Frontal cortex (tissue), 4 donors: Measurements from ENCODE around the gene PIK3R5. TPM values are rescaled to one million over a fixed set of nuclear protein-coding genes. Genes with fewer than 3 reads are reported as not detected.
"Not testable (repeated sequence)": the region's sequence is repeated elsewhere in the genome, so short reads cannot be mapped to it uniquely, and the experiment has no call there.

ENCODE experiments used
- DNase-seq, 2 donors: peaks; one replicate each; pipeline ENCODE4 v3.0.0; 2012; ENCODE audit warnings: low spot score in 2 of 2
- FAIRE-seq: peaks from 2 replicates; lab custom pipeline; 2012; peaks lifted over from hg19 to GRCh38; lab: Jason Lieb, UNC
- total RNA-seq: library from RNA; depleted of rRNA; stranded (reverse); fragments of >200 nt; gene quantifications from one replicate; pipeline ENCODE4 v1.2.3, GENCODE V29; 2014
- donor health status: control.
- donor health status: control.
- donor health status: control.

Gene PIK3R5
- total RNA-seq, 1 donor from 2014 or later, result 0.41 TPM

DNA sequence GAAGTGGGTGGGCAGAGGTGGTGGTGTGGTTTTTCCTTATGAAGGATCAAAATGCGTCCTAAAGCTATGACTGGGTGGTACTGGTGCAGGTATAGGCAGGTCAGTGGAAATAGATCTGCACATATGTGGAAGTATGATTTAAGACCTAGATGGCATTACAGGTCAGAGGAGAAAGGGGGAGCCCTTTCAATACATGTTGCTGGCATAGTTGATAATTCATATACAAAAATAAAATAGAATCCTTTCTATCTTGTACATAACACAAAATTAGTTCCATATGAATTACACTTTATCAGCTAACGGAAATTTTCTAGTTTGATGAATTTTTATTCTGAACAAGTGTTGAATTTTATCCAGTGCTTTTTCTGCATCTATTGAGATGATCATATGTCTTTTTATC, 20.8 kb upstream of the PIK3R5 start:
- no peak for DNase-seq
- FAIRE-seq, result no peak

DNA sequence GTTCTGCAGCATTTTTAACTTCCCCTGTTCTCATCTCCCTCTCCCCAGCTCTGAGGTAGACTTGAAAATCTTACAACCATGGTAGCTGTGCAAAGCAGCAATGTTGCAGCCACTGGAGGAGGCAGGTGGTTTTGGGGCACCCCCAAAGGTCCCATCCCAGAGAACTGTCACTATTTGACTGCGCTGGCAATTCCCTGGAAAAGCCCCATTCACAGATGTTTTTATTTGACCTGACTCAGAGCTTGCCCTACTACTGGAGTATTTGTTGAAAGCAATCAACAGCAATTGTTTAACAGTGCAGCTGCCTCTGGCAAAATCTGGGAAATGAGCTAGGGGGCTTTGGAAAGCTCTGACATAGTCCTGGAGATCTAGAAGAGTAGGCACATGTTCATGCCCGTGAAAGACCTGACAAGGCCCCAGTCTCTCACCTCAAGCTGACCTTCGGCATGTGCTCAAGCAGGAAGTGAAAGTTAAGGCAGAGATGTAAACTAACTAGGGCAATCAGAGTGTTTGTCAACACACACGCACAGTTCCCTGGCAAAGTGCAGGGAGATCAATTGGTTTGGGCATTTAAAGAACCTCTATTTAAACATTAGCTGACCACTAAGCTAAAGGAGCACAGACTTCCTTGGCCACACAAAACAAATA, 19.7 kb upstream of the PIK3R5 start:
- FAIRE-seq (no peak), DNase-seq (no peak)

DNA sequence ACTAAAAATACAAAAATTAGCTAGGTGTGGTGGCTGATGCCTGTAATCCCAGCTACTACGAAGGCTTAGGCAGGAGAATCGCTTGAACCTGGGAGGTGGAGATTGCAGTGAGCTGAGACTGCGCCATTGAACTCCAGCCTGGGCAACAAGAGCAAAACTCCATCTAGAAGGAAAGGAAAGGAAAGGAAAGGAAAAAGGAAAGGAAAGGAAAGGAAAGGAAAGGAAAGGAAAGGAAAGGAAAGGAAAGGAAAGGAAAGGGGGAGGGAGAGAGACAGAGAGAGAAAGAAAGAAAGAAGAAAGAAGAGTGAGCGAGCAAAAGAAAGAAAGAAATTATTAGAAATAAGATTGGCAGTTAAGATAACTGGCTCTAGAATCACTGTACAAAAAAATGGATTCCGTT, 18.7 kb upstream of the PIK3R5 start:
- DNase-seq, FAIRE-seq: not testable (repeated sequence)

DNA sequence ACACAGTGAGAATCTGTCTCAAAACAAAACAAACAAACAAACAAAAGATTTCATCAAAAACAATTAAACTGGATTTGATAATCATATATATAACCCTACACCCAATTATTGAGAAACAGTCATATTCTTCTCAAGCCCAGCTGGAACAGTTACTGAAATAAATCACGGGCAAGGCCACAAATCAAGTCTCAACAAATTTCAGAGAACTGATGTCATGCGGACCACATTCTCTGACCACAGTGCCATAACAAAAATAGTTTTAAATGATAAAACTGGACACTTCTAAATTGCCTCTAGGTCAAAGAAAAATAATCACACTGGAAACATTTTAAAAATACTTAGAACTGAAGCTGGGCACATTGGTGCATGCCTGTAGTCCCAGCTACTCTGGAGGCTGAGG, 15.9 kb upstream of the PIK3R5 start:
- FAIRE-seq, result no peak
- DNase-seq, result no peak

DNA sequence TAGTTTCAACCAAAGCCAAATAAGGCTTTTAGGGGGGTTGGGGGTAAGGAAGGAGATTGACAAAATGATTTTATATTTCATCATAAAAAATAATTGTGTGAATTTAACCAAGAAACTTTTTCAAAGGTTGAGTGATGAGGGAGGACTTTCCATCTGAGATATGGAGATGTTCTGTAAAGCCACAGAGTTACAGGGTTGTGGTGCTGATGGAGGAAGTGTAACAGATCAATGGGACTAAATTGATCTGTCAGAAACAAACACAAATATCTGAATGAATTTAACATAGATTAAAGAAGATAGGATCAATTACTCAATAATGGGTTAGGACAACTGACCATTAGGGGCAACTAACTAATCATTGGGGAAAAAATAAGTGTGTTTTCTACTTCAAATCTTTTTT, 14.2 kb upstream of the PIK3R5 start:
- no peak for DNase-seq
- no peak for FAIRE-seq

DNA sequence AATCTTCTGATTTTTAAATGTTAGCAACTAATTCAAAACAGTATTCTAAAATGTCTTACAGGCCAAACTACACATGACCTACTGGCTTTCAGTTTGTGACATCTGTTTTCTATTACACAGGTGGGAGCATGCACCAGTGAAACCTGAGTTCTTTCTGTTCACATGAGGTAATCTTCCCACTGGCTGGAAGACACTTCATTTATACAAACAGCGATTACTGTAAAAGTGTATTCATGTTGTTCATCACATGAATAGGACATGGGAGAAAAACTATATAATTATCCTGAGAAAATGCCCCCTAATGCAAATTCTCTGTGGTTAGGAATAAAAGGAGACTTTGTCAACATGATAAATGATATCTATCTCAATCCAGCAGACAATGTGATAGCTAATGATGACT, 11.1 kb upstream of the PIK3R5 start:
- FAIRE-seq (no peak), DNase-seq (no peak)

DNA sequence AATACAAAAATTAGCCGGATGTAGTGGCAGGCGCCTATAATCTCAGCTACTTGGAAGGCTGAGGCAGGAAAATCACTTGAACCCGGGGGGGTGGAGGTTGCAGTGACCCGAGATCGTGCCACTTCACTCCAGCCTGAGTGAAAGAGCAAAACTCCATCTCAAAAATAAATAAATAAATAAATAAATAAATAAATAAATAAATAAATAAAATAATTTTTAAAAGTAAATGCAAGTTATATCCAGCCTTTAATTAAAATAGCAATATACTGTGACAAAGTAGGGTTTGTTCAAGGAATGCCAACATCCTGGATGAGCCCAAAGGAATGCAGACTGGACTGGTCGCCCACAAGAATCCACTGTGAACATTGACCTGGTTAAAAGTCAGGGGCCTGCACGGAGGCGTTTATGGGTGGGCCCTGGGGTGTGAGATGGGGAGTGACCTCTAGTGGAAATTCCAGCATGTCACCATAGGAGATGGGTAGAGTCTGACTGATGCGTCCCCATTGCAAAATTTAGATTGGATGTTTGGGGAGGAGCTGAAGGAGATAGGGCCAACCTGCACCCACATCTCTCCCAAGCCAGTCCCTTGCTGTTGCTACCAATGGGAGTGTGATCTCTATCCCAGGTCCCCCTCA, 9.7 kb upstream of the PIK3R5 start:
- FAIRE-seq (no peak), DNase-seq (no peak)

DNA sequence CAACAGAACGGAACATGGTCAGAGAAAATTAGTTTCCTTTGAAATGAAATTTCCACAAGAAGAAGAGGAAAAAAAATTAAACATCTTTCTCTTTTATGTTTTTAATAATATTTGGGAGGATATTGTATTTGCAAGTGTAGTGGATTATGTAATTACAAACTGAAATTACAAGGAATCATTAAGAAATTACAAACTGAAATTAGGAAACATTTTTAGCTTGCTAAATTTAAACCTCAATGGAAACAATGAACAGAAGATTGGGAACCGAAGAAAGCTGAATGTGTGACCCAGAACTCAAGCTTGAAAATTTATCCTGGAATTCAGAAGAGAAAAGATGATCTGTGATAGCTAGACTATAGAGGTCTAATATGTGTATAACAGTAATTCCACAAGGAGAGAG, 4.4 kb upstream of the PIK3R5 start:
- FAIRE-seq (no peak), DNase-seq (no peak)

DNA sequence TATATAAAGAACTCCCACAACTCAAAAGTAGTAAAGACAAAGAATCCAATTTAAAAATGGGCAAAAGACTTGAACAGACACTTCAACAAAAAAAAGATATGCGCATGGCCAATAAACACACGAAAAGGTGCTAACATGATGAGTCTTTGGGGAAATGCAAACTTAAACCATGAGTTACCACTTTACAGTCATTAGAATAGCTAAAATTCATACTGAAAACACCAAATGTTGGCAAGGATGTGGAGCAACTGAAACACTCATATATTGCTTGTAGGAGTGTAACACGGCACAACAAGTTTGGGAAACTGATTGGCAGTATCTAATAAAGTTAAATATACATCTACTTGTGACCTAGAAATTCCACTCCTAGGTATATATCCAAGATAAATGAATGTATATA, 3.0 kb upstream of the PIK3R5 start:
- FAIRE-seq (no peak), DNase-seq (no peak)

DNA sequence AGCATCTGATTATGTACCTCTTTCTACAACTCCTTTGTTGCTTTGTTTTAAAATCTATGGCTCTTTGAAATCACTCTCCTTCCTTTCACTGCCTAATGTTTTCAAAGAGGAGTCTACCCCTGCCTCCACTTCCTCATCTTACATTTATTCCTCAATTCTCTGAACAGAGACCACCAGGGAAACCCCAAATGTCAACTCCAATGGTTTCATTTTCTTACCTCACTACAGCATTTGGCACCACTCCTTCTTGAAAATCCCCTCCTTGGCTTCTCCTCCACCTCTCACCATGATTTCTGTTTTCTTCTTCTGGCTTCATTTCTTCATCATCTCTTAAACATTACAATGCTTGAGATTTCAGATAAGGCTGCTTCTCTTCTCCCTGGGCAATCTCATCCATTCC, 2.4 kb upstream of the PIK3R5 start:
- no peak for FAIRE-seq
- DNase-seq, result no peak

DNA sequence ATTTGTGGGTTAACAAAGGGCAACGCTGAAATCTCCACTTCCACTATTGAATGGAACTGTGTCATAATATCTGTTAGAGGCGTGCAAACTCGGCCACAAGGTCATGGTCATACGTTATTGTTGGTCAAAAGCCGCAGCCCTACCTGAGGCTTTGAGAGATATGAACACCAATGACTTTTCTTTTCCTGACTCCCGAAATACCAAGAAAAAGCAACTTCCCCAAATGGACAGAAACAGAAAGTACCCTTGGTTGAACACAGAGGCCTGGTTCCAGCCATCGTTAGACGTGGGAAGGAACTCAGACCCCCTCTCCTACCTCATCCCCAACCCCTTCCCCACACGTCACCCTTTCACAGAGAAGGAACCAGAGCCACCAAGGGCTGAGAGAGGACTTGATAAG, 1.4 kb upstream of the PIK3R5 start:
- FAIRE-seq (no peak), DNase-seq (no peak)

DNA sequence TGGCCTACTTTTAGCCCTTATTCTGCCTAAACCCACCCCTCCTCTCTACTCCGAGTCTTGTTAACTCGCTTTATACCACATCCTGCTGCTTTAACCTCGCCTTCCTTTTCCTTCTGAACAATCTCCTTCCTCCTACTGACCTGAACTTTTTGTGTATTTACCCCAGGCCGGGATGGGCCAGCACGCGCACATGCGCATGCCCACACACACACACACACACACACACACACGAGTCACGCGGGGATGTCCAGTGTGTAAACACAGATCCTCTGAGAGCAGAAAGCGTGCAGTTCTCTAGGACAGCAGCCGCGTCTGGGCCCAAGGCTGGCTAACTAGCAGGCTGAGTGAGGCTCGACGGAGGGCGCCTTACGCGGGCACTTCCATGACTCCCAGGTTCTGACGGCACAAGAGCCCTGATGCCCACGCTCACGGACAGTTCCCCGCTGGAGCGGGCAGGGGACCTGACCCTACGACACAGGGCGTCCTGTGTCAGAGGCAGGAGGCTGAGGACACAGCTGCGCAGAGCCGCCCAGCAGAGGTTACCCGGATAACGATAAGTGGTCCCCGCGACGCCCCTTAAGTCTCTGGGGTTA, 610 bp downstream of the PIK3R5 start:
- FAIRE-seq, result no peak
- no peak for DNase-seq

DNA sequence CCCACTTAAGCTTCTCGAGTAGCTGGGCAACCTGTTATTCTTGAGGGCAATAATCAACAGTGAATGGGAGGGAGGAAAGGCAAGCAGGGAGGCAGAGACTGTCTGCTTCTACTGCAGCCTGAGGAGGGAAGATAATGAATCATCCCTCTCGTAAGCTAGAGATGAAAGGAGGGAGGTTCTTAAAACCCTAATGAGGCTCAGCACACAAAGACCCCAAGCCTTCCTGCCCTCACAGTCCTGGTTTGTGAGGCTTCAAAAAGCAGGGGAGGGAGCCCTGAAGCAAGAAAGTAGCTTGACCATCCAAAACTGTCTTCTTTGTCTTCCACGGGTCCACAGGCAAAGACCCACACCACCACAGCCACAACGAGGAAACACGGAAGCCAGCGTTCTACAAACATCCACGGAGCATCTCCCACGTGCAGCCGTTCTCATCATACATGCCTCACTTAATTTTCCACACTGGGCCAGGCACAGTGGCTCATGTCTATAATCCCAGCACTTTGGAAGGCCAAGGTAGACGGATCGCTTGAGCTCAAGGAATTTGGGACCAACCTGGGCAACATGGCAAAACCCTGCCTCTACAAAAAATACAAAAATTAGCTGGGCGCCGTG, 1.8 kb downstream of the PIK3R5 start:
- DNase-seq (no peak), FAIRE-seq (no peak)

DNA sequence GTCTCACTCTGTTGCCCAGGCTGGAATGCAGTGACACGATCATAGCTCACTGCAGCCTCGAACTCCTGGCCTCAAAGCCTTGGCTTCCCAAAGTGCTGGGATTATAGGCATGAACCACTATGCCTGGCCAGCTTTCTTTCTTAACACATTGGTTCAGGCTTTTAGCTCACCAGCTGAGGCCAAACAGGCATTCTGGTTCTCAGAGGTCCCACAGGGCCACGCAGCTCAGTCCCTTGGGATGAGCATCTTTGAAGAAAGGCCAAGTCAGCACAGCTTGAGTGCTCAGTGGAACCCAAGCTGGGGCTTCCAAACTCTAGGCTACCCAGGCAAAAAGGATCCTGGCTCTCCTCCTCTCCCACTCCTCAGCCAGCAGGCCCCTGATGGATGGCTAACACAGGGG, 2.5 kb downstream of the PIK3R5 start:
- DNase-seq, result no peak
- FAIRE-seq, result no peak

DNA sequence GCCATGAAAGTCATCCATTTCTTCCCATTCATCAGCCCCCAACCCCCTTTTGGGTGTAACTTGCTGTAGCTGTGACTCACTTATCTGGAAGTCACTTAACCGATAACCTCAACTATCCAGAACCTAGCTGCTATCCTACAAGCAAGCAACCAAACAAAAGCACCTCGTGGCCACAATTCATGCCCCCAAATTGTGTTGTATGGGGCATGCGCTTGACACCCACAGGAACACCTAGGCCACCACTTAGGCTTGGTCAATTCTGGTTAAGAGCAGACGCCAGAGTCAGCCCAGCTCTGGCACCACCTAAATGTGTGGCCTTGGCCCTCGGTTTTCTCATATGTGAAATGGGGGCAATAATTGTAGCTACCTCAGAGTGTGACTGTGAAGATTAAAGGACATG, 3.7 kb downstream of the PIK3R5 start:
- FAIRE-seq (no peak), DNase-seq (no peak)

DNA sequence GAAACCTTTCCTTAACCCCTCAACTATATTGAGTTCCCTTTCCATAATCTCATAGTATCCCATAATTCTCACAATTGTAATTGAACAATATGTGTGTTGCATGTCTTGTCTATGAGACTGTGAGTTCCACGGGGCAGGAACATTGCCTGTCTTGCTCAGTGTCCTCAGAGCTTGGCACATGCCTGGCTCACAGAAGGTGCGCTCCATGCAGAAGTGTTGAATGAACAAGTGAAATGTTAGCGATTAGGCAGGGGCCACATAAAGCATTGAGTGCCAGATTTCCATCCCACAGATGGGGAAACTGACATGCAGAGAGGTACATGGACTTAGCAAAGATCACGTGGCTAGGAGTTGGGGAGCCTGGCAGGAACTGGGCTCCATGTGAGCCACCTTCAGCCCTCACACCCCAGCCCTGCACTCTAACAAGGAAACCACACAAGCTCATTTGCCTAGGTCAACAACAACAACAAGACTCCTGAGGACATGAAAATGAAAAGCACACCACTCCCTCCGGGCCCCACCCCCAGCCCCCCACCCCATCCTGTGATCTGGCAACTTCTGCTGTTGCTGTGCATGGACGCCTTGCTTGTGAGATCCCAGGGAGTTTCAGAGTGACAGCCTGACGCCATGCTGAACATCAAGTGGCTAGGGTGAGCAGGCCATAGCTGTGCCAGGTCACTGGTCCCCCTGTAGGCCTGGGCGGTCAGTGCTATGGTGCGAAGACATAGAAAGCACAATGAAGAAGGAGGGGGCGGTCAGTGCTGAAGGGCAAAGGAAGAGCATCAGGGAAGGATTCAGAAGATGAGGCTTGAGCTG, 5.0 kb downstream of the PIK3R5 start:
- DNase-seq, result no peak
- FAIRE-seq, result no peak

DNA sequence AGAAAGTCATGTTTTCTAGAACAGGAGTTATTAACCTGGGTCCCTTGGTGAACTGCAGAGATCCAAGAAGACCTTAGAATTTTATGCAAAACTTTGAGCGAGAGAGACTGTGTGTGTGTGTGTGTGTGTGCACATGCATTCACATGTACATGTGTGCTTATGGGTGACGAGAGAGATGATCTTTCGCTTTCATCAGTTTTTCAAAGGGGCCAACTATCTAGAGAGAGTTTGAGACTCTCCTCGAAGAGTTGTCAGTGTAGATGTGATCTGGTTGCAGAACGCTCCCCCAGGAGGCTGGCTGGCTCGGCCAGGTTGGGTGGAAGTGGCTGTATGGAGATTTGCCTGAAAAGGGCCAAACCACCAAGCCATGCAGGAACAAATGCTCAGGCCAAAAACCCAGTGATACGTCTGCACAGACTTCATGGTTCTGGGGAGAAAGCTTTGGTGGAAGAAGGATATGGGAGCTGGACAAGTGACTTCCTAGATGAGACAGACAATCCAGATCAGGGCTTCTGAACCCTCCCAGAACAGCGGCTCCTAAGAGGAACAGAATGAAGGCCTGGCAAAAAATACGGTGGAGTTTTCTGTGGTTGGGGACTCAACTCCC, 6.1 kb downstream of the PIK3R5 start:
- DNase-seq, result no peak
- FAIRE-seq, result no peak

DNA sequence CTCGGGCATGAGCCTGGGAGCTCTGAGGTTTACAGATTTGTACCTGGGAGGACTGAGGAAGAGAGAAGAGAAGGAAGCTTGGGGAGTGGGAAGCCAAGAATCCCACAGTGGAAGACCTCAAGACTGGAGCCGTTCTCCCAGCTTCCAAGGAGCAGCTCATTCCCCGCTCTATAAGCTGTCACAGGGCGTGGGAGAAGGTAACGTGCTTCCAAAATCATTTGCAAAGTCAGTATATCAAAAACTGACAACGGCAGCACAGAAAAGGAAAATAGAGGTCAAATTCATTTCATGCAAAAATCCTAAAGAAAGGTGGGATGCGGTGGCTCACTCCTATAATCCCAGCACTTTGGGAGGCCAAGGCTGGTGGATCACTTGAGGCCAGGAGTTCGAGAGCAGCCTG, 7.8 kb downstream of the PIK3R5 start:
- FAIRE-seq (no peak), DNase-seq (no peak)

DNA sequence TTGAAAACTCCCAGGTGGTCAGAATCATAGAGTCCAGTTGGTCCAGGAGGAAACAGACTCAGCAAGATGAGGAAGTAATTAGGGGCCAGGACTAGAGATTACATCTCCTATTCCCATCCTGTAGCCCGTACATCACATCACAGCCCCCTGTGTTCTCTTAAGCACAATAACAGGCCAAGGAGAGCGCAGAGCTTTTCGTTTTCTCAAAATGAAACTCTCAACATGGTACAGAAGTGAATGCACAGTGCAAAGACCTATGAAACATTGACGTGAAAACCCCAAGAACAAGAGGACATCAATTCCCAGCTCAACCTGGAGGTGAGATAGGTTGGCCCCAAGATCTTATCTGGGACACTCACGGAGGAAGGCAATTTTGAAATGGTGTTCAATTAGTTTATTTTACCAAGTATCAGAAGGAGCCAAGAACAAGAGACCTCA, 9.0 kb downstream of the PIK3R5 start:
- FAIRE-seq, result no peak
- no peak for DNase-seq
